Measurements from ENCODE around the gene ATP2B1. TPM values are rescaled to one million over a fixed set of nuclear protein-coding genes. Genes with fewer than 3 reads are reported as not detected.

The ATP2B1 gene
- total RNA-seq, 2 donors from 2014 or later = 46.9 to 59.8 TPM

DNA sequence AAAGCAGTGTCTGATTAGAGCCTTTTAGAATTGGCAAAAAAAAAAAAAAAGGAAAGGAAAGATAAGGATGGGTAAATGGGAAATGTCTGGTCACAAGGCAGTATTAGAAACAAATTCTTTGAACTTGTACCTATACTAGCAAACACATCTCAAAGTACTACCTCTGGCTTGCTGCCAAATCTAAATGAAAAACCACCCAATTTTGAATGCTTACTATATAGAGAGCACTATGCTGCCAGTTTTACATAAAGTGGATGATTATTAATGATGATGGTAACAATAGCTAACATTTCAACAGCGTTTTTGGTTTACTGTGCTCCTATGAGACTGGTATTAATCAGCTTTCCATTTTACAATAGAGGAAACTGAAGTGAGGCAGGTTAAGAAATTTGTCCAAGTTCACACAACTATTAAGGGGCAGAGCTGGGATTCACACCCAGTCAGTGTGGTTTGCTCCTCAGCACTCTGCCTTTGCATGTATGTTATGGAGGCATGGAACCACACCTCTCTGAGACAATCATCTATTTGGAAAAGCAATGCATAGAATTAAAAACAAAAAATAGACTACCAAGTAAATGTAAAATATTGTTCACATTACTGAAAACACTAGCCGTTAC lies 34.2 kb downstream of the ATP2B1 start:
- Histone ChIP-seq H3K4me1 (no peaks in the 10 kb centered on the region), H3K9ac (ENCODE audit: low read depth in 2 of 2, low read length in 2 of 2) (no peak overlapping the region), H3K27me3 (no peaks in the 10 kb centered on the region), H3K9me3 (no peaks in the 10 kb centered on the region), H3K36me3 (no peaks in the 10 kb centered on the region), H3K27ac (no peak overlapping the region), H3K4me3 (no peak overlapping the region)
- TF ChIP-seq, protein P1, sequence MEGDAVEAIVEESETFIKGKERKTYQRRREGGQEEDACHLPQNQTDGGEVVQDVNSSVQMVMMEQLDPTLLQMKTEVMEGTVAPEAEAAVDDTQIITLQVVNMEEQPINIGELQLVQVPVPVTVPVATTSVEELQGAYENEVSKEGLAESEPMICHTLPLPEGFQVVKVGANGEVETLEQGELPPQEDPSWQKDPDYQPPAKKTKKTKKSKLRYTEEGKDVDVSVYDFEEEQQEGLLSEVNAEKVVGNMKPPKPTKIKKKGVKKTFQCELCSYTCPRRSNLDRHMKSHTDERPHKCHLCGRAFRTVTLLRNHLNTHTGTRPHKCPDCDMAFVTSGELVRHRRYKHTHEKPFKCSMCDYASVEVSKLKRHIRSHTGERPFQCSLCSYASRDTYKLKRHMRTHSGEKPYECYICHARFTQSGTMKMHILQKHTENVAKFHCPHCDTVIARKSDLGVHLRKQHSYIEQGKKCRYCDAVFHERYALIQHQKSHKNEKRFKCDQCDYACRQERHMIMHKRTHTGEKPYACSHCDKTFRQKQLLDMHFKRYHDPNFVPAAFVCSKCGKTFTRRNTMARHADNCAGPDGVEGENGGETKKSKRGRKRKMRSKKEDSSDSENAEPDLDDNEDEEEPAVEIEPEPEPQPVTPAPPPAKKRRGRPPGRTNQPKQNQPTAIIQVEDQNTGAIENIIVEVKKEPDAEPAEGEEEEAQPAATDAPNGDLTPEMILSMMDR (IDR thresholded peaks at IDR 0.05) = no peak
- intact Hi-C loops (cut with DNase I) = no loop called here
- DNase-seq = no peak

DNA sequence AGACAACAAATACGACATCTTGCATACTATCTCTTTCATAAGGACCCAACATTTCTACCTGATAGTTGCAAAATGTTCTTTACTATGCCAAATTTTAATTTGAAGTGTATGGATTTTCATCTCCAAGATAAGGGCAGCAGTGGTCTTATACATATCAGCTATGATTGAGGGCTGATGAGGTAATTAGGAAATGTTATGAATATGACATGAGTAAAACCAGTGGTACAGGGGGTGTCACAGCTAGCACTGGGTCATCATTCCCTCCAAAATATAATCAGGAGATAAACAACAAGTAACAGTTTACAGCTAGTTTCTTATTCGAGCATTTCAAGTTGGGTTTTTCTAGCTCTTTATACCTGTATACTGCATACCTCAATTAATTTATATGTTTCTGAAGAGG lies 35.0 kb downstream of the ATP2B1 start:
- no peaks in the 10 kb centered on the region for H3K9me3 ChIP-seq
- no peak overlapping the region for H3K27ac ChIP-seq
- TF ChIP-seq, protein P1 (IDR thresholded peaks at IDR 0.05) = no peak
- no peak for DNase-seq
- H3K27me3 ChIP-seq = no peaks in the 10 kb centered on the region
- H3K36me3 ChIP-seq = no peaks in the 10 kb centered on the region
- H3K4me1 ChIP-seq = no peaks in the 10 kb centered on the region
- intact Hi-C loops (cut with DNase I) = no loop called here
- H3K9ac ChIP-seq (ENCODE audit: low read depth in 2 of 2, low read length in 2 of 2) = no peak overlapping the region
- no peak overlapping the region for H3K4me3 ChIP-seq

DNA sequence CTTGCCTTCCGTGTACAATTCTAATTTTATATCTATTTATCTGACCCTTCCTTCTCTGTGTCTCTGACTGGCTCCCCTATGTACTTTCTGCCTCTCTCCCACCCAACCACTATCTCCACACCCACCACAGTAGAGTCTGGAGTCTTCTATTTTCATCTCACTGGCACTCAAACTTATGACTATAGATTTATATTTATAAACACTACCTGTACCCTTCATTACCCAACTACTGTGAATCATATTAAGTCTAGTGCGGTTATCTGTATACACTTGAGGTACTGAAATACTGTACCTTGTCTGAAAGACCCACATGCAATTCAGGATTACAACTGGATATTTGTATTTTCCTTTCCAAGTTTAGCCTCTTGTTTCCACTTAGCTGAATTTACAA lies 36.1 kb downstream of the ATP2B1 start:
- Histone ChIP-seq H3K9ac (ENCODE audit: low read depth in 2 of 2, low read length in 2 of 2) (no peak overlapping the region), H3K27me3 (no peaks in the 10 kb centered on the region), H3K27ac (no peak overlapping the region), H3K4me3 (no peak overlapping the region), H3K4me1 (no peaks in the 10 kb centered on the region), H3K36me3 (no peaks in the 10 kb centered on the region), H3K9me3 (no peaks in the 10 kb centered on the region)
- intact Hi-C loops (cut with DNase I) = no loop called here
- TF ChIP-seq, protein P1 (IDR thresholded peaks at IDR 0.05) = no peak
- DNase-seq = no peak

DNA sequence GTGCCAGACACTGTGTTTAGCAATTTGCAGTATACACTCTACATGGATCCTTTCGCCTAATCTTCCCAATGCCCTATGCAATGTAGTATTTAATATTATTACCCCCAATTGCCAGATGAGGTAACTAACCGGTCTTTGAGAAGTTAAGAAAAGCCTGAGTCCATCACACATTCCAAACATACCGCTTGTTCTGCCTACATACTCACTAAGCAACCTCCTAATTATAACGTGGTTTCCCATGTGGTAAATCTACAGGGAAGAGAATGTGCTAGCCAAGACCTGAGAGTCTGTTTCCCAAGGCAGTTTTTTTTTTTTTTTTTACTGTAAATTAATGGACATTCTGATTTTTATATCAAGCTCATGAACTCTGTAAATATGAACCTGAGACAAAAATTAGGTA lies 37.2 kb downstream of the ATP2B1 start:
- Histone ChIP-seq H3K9ac (ENCODE audit: low read depth in 2 of 2, low read length in 2 of 2) (no peak overlapping the region), H3K4me3 (no peak overlapping the region), H3K27ac (no peak overlapping the region), H3K9me3 (no peaks in the 10 kb centered on the region), H3K27me3 (no peaks in the 10 kb centered on the region), H3K4me1 (no peaks in the 10 kb centered on the region), H3K36me3 (no peaks in the 10 kb centered on the region)
- intact Hi-C loops (cut with DNase I) = no loop called here
- TF ChIP-seq, protein P1 (IDR thresholded peaks at IDR 0.05) = no peak
- DNase-seq = no peak

DNA sequence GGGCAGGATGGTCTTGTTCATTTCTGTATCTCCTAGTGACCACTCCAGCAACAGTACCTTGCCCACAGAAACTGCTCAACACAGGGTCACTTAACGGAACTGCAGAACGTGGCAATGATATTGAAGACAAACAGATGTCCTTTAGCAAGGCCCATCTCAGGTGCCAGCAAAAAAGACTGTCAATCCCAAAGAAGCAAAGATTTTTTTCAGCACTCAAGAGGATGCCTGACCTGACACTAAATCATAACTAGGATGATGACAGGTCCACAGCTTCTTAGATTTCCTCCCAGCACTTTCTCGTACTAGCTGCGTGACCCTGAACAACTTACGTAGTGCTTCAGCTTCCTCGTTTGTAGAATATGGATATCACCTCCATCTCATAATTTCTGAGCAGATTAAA lies 39.4 kb downstream of the ATP2B1 start:
- no peaks in the 10 kb centered on the region for H3K27me3 ChIP-seq
- H3K36me3 ChIP-seq = no peaks in the 10 kb centered on the region
- H3K9ac ChIP-seq (ENCODE audit: low read depth in 2 of 2, low read length in 2 of 2) = no peak overlapping the region
- H3K9me3 ChIP-seq = no peaks in the 10 kb centered on the region
- intact Hi-C loops (cut with DNase I) = no loop called here
- TF ChIP-seq, protein P1 (IDR thresholded peaks at IDR 0.05) = no peak
- H3K4me3 ChIP-seq = no peak overlapping the region
- DNase-seq = no peak
- H3K27ac ChIP-seq = no peak overlapping the region
- no peaks in the 10 kb centered on the region for H3K4me1 ChIP-seq

All from colonic mucosa (tissue), 4 donors.